NK-92 (cell line): ENCODE data around the gene RPS4Y2.

Experiments used
- DNase-seq: peaks from one replicate; lab custom pipeline; 2025; ENCODE audit not compliant: unreplicated experiment; lab: John Stamatoyannopoulos, UW

The RPS4Y2 gene

DNA sequence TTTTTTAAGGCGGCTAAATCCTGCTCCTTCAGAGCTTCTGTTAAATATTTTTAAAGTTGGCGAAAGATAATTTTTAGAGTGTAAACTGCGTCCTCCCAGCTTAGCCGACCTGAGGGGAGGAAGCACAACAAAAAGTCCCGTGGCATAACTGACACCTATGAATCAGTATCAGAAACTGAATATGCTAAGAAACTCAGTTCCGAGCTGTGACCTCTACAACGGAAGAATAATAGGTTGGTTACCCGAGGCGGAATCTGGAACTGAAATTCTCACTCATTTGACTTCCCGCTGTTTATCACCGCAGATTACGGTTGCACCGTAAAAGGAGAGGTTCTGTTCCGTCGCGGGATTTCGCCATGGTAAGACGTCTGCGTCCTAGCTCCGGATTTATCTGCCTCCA, at the start of gene RPS4Y2:
RPS4Y2 (plus strand) TSS at position 301 of the 400 bp plus-strand sequence; CDS start at position 357, 56 bp downstream.
- no peak for DNase-seq

DNA sequence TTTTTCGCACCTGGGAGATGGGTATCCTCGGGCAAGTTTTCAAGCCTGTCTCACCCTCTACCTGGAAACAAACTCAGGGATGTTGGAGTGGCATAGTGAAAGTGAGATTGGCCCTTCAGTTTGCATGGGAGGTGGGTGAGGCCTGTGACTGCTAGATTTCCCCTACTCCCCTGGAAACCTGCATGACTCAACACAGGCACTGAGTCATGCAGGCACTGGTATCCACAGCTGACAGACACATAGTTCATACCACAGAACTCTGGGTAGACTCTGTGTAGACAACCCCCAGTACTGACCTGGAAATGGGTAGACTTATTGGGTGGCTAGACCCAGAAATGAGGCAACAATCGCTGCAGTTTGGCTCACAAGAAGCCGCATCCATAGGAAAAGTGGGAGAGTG, 41.5 kb upstream of the RPS4Y2 start:
- no peak for DNase-seq

DNA sequence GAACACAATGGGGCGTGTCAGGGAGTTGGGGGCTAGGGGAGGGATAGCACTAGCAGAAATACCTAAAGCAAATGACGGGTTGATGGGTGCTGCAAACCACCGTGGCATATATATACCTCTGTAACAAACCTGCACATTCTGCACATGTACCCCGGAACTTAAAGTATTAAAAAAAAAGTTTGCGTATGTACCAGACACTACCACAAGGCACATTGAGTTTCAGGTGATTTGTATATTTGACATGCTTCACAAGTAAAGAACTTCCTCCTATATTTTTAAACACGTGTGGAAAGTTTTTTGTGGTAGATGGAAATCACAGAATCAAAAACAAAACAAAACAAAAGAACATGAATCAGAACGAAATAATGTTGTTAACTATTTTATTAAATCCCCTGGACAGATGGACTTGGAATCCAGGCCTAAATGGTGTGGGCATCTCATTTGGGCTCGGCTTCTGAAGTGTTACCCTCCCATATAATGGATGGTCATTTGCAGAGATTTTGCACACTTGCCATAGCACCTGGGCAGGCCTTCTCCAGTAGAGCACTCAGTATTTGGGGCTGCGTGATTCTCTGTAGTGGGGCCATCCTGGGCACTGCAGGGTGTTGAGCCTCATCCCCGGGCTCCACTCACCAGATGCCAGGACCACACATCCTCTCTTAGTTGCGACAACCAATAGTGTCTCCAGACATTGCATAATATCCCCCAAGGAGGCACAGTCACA, 29.6 kb upstream of the RPS4Y2 start:
- DNase-seq, result no peak

DNA sequence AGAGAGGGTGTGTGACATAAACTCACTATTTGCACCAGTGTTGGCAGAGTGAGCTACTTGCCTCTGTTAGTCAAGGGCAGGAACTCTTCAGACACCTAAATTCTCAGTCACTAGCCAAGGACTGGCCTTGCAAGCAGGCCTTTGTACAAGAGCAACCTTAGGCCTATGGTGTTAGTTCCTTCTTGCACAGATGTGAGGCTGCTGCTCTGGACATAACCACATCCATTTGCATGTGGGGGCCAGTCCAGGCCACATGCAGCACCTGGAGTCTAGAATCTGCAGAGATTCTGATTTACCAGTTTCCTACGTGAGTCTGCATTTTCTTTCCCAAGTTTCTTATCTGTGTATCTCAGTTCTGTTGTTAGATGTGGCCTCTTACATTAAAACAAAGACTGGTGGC, 20.7 kb upstream of the RPS4Y2 start:
- no peak for DNase-seq

DNA sequence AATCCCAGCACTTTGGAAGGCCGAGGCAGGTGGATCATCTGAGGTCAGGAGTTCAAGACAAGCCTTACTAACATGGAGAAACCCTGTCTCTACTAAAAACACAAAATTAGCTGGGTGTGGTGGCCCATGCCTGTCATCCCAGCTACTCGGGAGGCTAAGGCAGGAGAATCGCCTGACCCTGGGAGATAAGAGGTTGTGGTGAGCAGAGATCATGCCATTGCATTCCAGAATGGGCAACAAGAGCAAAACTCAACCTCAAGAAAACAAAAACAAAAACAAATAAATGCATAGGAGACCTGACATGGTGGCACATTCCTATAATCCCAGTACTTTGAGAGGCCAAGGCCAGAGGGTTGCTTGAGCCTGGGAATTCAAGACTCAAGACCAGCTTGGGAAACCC, 16.1 kb upstream of the RPS4Y2 start:
- no peak for DNase-seq

DNA sequence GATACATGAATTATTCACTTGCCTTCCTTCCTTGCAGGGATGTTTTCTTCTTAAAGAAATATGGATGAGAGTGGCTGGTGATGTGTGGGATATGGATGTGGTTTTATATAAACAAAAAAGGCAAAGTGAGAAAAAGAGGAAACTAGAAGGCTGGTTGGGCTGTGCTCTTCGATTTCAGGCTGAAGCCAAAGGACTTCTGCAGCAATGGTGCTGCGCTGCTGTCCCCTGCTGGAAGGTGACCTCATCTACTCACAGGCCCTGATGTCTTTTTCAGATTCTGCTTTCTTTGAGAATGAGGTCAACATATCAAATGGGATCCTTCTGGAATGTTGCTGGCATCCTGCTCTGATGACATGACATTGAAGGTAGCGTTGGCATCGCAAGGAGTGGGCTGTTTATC, 15.3 kb upstream of the RPS4Y2 start:
- no peak for DNase-seq

DNA sequence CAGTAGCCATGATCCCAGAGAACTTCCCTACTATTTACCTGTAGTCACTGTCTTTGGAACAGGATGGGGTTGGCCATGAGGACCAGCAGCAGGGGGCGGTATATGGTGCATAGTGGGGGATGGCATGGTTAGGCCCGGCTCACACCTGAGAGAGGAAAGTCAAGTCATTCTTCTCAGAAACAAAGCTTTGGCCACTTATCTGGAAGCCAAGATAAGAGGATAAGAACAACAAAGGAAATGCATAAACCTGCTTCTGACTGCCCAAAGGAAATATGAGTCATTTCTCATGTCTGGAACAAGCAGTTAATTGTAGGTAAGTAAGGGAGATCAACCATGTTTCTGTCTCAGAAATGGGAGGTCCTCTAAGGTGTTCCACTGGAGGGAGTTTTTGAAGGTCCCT, 10.8 kb upstream of the RPS4Y2 start:
- no peak for DNase-seq

DNA sequence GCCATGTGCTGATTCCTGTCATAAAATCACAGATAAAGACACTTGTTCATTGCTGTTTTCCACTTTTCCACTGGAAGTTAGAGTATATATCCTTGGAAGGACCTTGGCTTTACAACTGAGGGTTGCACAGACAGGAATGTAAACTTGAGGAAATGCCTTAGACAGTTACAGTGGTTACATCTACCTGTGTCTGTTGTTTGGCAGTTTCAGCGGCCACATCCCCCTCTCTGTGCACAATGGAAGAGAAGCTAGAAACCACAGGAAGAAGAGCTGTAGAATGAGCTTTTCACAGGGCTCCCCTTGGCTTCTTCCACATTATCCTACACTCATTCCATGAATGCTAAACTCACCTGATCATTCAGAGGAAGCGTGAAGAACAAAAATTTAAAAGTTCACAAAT, 9.0 kb upstream of the RPS4Y2 start:
- no peak for DNase-seq

DNA sequence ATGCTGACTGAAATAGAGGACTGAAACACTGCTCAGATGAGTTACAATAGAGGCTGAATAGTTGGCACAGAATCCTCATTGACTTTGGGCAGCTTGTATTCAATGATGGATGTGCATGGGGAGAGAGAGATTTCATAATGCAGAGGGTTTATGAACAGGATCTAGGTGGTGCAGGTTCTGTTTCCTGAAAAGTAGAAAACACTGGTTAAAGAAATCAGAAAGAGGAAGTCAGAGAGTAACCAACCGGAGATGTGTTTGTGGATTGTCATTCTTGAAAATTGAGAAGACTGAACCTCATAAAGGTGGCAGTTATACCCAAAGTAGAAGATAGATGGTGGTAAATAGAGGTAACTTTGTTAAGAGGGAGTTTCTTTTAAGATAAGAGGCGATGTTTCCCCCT, 8.0 kb downstream of the RPS4Y2 start:
- no peak for DNase-seq

DNA sequence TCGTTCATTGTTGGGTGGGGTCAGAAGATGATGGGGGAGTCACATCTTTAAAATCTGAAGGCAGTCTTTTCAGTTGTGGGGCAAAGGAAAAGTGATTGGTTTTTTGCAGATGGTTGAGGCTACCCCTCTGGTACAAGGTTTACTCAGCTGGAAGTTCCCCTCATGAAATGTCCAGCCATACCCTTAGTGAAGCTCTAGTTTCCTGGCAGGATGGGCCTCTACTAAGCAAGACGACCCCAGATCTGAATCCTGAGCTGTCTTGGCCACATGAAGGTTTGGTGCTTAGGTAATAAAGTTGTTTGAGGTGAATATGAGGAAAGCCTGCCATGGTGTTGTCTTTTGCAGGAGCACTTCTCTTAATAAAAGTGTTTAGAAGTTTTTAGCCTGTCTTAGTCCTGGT, 9.2 kb downstream of the RPS4Y2 start:
- DNase-seq, result no peak

DNA sequence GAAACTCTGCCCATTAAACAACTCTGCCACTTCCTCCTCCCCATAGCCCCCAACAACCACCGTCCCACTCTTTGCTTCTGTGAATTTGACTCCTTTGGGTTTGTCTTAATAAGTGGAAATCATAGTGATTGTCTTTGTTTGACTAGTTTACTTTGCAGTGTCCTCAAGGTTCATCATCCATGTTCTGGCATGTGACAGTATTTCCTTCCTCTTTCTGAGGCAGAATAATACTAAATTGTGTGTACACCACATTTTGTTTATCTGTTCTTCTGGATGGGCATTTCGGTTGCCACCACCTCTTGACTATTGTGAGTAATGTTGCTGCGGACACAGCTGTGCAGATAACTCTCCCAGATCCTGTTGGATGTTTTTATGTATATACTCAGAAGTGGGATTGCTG, 14.8 kb downstream of the RPS4Y2 start:
- no peak for DNase-seq

DNA sequence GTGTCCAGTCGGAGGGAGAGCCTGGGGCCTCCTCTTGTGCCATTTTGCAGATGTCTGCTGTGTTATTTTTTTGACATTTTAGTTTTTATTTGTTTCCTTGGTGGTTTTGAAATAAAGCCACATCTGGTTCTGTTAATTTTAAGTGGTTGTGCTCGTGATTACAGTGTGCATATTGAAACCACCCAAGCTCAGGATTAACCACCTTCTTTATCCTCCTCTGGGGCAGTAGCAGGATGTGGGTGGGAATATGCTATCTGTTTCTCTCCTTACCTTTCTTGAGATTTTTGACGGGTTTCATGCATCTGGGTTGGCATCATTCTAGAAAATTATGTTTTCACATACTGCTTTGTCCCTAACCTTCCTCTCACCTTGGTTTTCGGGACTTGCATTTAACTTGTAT, 20.2 kb downstream of the RPS4Y2 start:
- no peak for DNase-seq

DNA sequence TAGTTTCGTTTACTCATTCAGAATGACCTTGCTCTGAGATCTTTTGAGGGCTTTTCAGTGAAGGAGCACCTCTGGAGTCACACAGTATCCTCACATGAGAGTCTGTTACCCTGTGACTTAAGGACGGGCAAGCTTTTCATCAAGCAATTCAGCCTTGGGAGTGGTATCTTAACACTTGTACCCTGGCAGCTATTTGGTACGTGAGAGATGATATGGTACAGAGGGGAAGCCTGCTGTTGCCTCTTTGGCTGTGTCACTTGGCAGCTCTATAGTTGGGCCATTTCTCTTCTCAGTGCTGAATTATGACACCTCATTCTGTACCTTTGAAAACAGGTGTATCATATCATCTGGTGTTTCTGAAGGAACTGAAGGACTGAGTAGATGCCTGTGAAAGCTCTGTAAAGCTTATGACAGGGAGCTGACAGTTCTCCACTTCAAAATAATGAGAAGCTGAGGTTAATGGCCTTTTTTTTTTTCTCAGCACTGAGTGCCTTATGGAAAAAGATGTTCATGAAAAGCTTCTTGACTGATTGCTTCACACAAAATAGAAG, 24.3 kb downstream of the RPS4Y2 start:
- no peak for DNase-seq

DNA sequence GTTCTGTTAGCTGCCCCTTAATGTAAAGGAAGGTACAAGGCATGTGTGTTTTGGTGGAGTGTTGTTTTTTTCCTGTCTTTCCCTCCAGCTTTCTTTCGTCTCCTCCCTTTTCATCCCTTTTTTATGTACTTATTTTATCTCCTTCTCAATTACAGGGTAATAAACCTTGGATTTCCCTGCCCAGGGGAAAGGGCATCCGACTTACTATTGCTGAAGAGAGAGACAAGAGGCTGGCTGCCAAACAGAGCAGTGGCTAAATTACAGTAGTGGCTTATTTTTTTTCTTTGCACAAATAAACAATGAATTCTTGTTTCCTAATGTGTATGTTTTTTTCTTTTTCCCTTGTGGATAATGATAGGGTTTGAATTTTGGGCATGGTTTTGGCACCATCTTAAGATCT, 24.9 kb downstream of the RPS4Y2 start:
- no peak for DNase-seq

DNA sequence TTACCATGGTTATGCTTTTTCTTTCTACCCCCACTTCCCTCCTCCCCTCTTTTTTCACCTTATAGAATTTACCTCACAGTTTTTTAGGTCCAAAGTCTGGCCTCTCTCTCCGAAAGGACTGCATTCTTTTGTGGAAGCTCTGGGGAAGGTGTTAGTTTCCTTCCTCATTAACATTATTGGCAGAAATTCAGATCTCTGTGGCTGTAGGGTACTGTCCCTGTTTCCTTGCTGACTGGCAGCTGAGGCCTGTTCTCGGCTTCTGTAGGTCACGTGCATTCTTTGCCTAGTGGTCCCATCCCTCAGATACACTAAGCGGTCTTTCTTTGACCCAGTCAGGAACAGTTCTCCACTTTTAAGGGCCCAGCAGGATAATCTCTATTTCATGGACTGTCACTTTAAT, 25.5 kb downstream of the RPS4Y2 start:
- DNase-seq, result no peak

DNA sequence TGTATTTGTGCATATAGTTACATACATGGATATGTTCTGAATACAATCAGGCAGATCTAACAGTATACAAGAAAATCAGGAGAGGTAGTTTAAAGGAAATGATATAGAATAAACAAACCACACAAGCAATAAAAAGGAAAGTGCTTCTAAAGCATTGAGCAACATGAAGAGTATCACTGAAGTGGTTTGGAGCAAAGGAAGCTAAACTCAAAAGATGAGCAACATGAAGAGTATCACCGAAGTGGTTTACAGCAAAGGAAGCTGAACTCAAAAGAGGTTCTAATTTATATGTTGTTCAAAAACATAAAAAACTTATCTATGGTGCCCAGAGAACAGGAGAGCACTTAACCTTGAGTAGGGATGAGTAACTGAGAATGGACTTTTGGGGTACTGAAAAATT, 29.1 kb downstream of the RPS4Y2 start:
- no peak for DNase-seq

DNA sequence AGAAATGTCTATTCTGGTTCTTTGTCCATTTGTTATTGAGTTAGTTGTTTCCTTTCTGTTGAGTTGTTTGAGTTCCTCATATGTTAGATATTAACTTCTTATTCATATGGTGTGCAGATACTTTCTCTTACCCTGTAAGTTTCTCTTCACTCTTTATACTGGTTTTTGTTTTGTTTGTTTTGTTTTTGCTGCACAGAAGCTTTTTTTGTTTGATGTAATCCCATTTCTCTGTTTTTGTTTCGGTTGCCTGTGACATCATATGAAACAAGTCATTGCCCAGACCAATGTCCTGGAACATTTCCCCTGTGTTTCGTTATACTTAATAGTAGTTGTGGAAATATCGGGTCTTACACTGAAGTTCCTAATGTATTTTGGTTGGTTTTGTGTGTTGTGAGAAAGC, 31.2 kb downstream of the RPS4Y2 start:
- no peak for DNase-seq

DNA sequence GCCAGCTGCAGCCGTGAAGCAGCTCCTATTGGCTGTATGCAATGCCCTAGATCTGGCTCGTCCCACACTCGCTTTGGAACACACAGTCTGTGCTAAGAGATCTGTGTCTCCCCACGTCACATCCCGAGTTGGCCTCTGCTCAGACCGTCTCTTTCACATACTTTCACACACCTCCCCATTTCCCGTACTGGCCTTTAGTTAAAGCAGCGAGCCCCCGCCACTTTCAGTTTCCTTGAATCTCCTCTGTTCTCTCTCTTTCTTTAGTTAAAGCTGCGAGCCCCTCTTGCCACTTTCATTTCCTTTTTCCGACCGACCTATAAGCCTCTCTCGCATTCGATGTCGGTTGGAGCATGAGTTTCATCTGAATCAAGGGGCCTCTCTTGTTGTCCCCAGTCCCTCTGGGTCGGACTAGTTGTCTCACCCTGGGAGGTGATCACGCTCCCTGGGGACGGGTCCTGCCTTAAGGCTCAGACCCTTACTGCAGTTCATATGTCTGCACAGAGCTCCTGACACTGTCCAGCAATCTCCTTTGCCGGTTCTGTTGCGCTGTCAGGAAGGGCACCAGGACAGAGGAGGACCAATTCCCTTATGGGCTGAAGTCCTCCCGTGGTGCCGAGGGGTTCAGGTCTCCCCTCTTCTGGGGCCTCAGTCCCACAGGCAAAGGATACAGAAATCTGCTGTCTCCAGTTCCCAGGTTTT, 42.6 kb downstream of the RPS4Y2 start:
- DNase-seq, result no peak

DNA sequence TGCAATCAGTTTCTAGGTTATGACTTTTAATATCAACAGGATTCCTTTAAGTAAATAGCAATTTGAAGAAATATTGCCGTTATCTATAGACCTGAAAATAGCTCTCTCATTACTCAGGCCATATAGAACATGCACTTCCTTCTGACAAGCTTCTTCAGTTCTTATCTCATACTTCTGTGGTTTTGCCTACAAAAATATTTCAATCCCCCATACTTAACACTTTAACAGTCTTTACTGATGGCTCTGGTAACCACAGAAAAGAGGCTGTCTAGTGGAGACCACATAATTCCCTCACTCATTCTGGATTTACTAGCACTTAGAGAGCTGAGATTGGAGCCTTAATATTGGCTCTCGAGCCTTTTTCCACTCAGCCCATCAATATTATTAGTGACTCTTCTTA, 46.8 kb downstream of the RPS4Y2 start:
- no peak for DNase-seq

DNA sequence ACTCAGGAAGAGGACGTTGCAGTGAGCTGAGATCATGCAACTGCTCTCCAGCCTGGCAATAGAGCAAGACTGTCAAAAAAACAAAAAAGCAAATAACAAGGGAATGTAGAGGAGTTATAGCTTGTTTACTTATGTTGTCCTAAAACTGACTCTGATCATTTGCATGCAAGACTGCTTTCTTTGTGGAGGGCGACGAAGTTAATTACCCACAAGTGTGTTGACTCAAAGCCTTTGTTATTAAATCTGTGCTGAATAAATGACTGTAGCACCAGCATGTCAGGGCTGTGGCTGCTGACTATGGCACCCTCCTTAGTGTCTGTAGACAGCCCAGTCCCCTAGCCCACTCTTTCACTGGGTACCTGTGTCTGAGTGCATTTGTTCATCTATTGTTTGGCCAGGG, 50.3 kb downstream of the RPS4Y2 start:
- no peak for DNase-seq

DNA sequence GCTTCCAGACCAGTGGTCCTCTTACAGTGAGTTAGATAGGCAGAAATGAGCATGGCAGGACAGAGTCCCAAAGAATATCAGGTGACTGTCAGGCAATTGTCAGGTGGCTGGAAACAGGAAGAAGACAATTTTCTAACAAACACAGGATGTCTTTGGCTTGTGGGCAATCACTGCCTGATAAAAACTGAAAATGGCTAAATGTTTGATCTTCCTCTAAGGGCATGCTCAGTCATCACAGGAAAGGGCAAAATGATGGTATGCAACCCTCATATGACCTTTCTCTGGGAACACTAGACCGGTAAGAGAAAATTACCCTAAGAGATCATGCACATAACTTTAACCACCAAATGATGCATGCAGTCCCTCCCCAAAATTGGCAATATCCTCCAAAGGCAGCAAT, 57.6 kb downstream of the RPS4Y2 start:
- no peak for DNase-seq

DNA sequence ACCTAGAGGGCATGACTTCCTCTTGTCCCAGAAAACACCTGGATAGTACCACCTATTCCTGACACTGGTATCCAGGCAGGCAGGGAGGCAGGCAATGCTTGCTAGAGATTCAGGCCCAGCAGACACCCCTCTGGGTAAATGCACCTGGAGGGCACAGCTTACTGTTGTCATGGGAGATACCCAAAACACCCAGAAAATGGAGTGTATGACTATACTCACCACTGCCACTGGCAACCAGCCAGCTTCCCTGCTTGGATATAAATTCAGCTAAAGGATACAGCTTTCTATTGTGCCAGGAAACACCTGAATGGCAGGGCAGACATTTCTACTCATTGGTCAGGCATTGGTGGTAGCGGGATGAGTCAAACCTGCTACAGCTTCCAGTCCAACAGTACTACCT, 58.9 kb downstream of the RPS4Y2 start:
- no peak for DNase-seq

DNA sequence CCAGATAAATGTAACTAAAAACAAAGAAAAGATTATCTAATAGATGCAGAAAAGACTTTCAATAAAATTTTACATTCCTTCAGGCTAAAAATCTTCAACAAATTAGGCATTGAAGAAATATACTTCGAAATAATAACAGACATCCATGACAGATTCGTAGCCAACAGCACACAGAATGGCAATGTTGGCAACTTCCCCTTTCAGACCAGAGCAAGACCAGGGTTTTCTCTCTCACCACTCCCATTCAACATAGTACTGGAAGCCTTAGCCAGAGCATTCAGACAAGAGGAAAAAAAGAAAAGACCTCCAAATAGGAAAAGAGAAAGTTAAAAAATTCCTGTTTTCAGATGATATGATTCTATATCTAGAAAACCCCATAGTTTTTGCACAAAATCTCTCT, 61.2 kb downstream of the RPS4Y2 start:
- DNase-seq, result no peak
